K562 treated with DMSO at 1 percent for 12 hours (cell line): ENCODE data around the gene PDZD8. TPM values are rescaled to one million over a fixed set of nuclear protein-coding genes. Genes with fewer than 3 reads are reported as not detected.

Source experiments
- total RNA-seq: library from RNA; unstranded; fragments of 300-600 nt; gene quantifications from 2 replicates; pipeline ENCODE4 v1.2.3, GENCODE V29; 2022; ENCODE audit not compliant: insufficient read depth

Gene PDZD8, protein sequence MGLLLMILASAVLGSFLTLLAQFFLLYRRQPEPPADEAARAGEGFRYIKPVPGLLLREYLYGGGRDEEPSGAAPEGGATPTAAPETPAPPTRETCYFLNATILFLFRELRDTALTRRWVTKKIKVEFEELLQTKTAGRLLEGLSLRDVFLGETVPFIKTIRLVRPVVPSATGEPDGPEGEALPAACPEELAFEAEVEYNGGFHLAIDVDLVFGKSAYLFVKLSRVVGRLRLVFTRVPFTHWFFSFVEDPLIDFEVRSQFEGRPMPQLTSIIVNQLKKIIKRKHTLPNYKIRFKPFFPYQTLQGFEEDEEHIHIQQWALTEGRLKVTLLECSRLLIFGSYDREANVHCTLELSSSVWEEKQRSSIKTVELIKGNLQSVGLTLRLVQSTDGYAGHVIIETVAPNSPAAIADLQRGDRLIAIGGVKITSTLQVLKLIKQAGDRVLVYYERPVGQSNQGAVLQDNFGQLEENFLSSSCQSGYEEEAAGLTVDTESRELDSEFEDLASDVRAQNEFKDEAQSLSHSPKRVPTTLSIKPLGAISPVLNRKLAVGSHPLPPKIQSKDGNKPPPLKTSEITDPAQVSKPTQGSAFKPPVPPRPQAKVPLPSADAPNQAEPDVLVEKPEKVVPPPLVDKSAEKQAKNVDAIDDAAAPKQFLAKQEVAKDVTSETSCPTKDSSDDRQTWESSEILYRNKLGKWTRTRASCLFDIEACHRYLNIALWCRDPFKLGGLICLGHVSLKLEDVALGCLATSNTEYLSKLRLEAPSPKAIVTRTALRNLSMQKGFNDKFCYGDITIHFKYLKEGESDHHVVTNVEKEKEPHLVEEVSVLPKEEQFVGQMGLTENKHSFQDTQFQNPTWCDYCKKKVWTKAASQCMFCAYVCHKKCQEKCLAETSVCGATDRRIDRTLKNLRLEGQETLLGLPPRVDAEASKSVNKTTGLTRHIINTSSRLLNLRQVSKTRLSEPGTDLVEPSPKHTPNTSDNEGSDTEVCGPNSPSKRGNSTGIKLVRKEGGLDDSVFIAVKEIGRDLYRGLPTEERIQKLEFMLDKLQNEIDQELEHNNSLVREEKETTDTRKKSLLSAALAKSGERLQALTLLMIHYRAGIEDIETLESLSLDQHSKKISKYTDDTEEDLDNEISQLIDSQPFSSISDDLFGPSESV
- 2.1 and 14.5 TPM in 2 replicates for total RNA-seq

DNA sequence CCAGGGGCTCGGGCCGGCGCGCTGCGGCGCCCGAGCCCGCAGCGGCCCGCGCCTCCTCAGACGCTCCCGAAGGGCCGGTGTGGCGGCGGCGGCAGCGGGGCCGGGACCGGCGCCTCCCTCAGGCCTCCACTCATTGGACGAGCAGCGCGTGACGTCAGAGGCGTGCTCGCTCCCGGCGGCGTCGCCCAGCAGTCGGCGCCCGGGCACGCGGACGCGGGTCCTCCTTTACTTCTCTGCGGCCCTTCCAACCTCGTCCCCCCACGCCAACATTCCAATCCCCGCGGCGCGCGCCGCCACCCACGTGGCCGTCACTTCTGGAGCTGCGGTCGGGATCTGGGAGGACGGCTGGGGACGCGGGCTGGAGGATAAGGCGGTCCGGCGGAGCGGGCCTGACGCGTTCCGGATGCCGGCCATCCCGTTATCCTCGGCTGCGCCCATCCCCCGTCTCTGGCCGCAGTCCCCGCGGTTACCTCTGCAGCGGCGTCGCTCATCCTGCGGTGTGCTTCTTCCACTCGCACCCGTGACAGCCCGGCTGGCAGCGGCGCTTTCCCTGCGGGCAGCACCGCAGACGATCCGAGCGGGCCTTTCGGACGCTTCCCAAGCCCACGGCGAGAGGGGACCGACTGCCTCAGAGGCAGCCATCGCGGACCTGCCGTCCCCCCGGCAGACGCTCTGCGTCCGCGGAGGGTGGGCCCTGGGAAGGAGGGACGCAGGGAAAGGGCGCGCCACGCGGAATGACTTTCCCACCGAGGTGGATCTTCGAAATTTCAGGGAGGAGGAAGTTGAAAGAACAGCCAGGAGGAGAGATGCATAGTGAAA, at the start of gene PDZD8:
Gene PDZD8 (minus strand): TSS at position 81 of the 819 bp plus-strand sequence. CDS start 213 bp downstream, outside the sequence.

DNA sequence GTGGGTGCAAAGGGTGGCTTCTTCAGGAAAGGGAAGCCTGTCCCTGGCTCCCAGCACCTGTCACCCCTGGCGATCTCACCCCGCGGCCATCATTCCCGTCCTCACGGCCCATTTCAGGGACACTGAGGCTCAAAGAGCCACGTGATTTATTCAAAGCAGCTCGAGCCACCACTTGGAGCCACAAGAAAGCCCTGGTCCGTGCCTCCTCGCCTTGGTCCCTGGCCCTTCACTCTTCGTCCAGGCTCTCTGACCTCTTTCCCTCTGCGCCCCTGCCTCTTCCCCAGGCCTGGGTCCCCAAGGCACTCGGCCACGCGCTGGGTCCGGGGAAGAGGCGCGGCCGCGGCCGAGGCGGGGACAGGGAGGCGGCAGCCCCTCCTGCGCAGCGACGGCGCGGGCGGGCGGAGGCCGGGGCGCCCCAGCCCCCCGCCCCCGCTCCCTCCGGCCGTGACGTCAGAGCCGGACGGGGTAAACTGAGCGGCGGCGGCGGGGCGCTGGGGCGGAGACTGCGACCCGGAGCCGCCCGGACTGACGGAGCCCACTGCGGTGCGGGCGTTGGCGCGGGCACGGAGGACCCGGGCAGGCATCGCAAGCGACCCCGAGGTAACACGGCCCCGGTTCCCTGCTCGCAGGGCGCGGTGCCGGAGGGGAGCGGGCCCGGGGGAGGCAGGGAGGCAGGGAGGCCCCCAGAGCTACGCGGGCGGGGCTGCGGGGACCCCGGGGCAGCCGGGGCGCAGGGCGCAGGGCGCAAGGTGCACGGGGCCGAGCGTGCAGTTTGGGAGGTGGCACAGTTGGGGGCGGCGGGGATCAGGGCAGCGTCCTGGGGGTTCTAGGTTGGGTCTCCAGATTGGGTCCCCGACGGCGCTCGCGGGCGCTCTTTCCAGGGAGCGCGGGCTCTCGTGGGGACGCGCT, 134.4 kb downstream of the PDZD8 start, which contains the start of gene SLC18A2:
Gene SLC18A2 (plus strand): TSS at position 494 of the 909 bp plus-strand sequence. CDS start 580 bp downstream, outside the sequence.

Other genes with a start within 250 kb of the PDZD8 start
- not detected in 2 replicates for gene VAX1, start 237.2 kb downstream of the PDZD8 start, total RNA-seq
- gene KCNK18, start 178.0 kb downstream of the PDZD8 start, total RNA-seq = not detected in 2 replicates
- gene SLC18A2, start 134.3 kb downstream of the PDZD8 start, total RNA-seq = 0.26 and 0.52 TPM in 2 replicates
- not detected in 2 replicates for gene EMX2, start 167.3 kb upstream of the PDZD8 start, total RNA-seq